T-helper 17 cell (primary cell): Measurements from ENCODE around the gene B3GNT2. TPM values are rescaled to one million over a fixed set of nuclear protein-coding genes. Genes with fewer than 3 reads are reported as not detected.

Experiments used
- ATAC-seq: fragments of 150-1000 bp; cut with Tn5 transposase; 2 replicates; pipeline ENCODE4 v1.10.0; 2021; ENCODE audit warnings: mild to moderate bottlenecking, moderate library complexity
- DNase-seq, 3 donors: peaks; one replicate each; pipeline versions ENCODE4 v3.0.0 to v3.0.0-alpha.2; 2020 to 2021
- H3K9me3 ChIP-seq: one replicate; pipeline ENCODE4 v1.7.0; 2013; ENCODE audit warnings: low read length, mild to moderate bottlenecking; ENCODE audit not compliant: control insufficient read depth, poor library complexity, severe bottlenecking
- H3K27ac Mint-ChIP-seq: one replicate; pipeline ENCODE4 v1.8.0; 2022; ENCODE audit warnings: mild to moderate bottlenecking, moderate library complexity, mixed read lengths
- H3K27me3 Mint-ChIP-seq: one replicate; pipeline ENCODE4 v1.8.0; 2022; ENCODE audit warnings: mixed read lengths
- H3K36me3 Mint-ChIP-seq: one replicate; pipeline ENCODE4 v1.8.0; 2022; ENCODE audit warnings: low read depth, mixed read lengths
- H3K4me1 Mint-ChIP-seq: one replicate; pipeline ENCODE4 v1.8.0; 2022; ENCODE audit warnings: mild to moderate bottlenecking, mixed read lengths
- H3K4me3 Mint-ChIP-seq: one replicate; pipeline ENCODE4 v1.8.0; 2022; ENCODE audit warnings: mild to moderate bottlenecking, moderate library complexity, mixed read lengths
- total RNA-seq, 4 donors: library from RNA in 2 of 4; stranded (reverse) in 2 of 4; gene quantifications; one replicate each; pipeline ENCODE4 v1.2.3 and lab custom pipeline; 2022 to 2026

Gene B3GNT2
- total RNA-seq, 2 donors from 2014 or later, result 39.1 to 43.9 TPM

DNA sequence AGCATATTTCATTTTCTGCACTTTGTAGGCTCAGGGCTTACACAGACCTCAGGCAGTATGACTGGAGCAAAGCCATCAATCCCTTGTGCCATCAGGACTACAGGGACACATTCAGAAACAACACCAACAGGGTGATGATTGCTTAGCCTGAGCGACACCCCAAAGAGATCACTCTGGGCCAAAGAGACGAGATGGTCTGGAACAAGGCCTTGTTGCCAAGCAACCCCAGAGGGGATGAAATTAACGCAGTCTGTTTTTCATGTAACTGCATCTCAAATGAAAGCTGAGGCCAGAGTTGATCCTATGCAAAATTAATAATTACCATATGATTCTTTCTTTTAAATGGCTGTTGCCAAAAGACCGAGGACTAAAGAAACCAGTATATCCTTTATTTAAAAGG lies 20.2 kb upstream of the B3GNT2 start:
- DNase-seq, result no peak
- peaks cover 2% of the 10 kb centered on the region for H3K4me1 Mint-ChIP-seq
- ATAC-seq, result no peak
- H3K27ac Mint-ChIP-seq, result no peak overlapping the region
- H3K9me3 ChIP-seq, result no peaks in the 10 kb centered on the region
- H3K4me3 Mint-ChIP-seq, result no peak overlapping the region
- no peaks in the 10 kb centered on the region for H3K27me3 Mint-ChIP-seq
- H3K36me3 Mint-ChIP-seq, result no peaks in the 10 kb centered on the region

DNA sequence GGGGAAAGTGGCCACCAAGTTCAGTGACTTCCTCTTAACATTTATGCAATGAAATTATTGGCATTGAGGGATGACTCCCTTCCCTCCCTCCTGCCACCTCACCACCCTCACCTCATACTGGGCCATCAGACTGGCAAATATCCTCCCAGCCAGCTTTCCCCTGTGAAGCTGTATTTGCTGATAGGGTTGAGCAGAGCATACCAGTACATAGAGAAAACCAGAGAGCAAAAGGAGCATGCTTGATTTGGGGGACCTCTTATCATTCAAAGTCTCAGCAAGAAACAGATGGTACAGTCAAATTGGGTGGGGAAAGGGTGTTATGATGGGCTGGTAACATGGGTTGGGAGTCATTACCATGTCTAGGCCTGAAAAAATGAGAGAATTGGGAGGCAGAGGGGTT lies 19.1 kb upstream of the B3GNT2 start:
- DNase-seq (no peak), ATAC-seq (no peak)
- H3K27me3 Mint-ChIP-seq, result no peaks in the 10 kb centered on the region
- H3K27ac Mint-ChIP-seq, result no peak overlapping the region
- no peak overlapping the region for H3K4me3 Mint-ChIP-seq
- no peaks in the 10 kb centered on the region for H3K9me3 ChIP-seq
- H3K36me3 Mint-ChIP-seq, result no peaks in the 10 kb centered on the region
- H3K4me1 Mint-ChIP-seq, result no peaks in the 10 kb centered on the region

DNA sequence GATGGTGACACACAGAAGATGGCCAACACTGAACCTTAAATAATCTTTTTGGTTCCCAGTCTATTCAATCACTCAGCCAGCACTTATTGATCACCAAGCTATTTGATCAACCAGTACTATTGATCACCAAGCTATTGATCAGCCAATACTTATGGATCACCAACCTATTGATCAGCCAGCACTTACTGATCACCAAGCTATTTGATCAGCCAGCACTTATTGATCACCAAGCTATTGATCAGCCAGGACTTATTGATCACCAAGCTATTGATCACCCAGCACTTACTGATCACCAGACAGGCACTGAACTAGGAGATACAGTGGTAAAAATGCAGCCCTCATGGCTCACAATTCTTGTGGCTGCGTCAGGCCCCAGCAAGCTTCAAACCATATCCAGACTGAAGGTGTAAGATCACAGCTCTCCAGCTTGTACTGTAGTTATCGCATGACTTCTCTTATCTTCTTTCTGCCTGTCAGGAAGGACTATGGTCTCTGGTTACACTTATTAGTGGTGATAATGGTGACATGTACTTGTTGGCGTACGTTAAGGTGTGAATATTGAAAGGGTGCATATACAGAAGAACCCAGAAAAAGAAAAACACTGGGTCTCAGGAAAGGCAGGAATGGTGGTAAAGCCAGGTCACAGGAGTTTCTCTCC lies 18.4 kb upstream of the B3GNT2 start:
- H3K9me3 ChIP-seq, result no peaks in the 10 kb centered on the region
- Mint-ChIP-seq H3K27ac (no peak overlapping the region), H3K27me3 (no peaks in the 10 kb centered on the region), H3K4me3 (no peak overlapping the region), H3K4me1 (no peaks in the 10 kb centered on the region), H3K36me3 (no peaks in the 10 kb centered on the region)
- no peak for DNase-seq
- ATAC-seq, result no peak

DNA sequence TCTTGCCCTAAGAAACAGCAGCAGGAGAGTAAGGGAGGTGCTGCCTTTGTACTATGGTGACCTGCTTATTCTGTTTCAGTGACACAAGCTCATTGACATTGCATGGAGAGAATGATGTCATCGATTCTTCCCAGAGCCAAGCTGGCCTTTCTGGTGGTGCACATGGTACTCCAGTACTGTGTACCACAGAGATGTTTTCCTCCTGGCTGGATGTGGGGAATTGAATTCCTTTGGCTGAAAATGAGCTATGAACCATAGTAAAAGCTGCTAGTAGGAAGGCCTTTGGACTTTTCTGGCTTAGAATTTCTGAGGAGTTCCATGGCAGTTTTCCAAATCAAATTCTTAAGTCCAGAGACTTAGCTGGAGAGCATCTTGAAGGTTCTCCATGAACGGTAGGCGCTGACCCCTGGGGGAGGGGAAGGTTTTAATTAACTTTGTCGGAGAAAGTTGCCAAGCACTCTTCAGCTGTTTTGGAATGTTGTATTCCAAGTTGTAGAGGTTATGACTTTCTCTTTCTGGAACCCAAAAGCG lies 17.1 kb upstream of the B3GNT2 start:
- H3K4me3 Mint-ChIP-seq, result no peak overlapping the region
- H3K9me3 ChIP-seq, result no peaks in the 10 kb centered on the region
- DNase-seq (no peak), ATAC-seq (no peak)
- H3K27me3 Mint-ChIP-seq, result no peaks in the 10 kb centered on the region
- no peaks in the 10 kb centered on the region for H3K36me3 Mint-ChIP-seq
- H3K27ac Mint-ChIP-seq, result no peak overlapping the region
- H3K4me1 Mint-ChIP-seq, result no peaks in the 10 kb centered on the region

DNA sequence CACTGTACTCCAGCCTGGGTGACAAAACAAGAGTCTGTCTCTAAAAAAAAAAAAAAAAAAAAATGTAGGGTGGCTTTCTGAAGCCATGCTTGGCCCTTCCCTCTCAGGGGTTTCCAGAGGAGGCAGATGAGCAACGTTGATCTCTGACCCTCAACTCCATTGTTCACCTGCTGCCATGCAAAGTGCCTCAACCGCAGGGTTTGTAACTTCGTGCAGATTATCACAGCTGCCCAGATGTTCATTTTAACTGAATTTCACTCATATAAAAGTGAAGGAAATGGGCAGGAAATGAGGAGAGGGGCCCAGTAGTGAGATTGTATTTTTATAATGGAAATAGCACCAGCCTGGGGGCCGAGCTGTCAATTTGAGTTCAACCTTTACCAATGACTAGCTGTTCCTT lies 14.9 kb upstream of the B3GNT2 start:
- Mint-ChIP-seq H3K4me3 (no peak overlapping the region), H3K36me3 (no peaks in the 10 kb centered on the region), H3K27me3 (no peaks in the 10 kb centered on the region), H3K4me1 (no peaks in the 10 kb centered on the region), H3K27ac (no peak overlapping the region)
- no peak for ATAC-seq
- no peak for DNase-seq
- H3K9me3 ChIP-seq, result no peaks in the 10 kb centered on the region

DNA sequence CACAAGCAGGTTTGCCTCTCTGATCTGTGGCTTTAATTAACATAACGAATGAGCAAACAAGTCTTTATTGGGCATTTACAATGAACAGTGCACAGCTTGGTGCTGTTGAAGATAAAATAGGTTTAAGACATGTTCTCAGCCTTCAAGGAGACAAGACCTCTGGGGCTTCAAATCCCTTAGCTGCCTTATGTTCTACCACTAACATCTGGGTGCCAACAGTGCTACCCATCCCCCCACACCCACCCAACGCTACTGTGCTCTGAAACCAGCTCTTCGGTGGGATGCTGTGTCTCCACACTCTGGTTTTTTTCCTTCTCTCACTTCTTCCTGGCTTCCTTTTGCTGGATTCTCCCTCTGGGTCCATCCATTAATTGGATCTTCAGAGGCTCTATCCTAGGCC lies 14.1 kb upstream of the B3GNT2 start:
- H3K27ac Mint-ChIP-seq, result no peak overlapping the region

DNA sequence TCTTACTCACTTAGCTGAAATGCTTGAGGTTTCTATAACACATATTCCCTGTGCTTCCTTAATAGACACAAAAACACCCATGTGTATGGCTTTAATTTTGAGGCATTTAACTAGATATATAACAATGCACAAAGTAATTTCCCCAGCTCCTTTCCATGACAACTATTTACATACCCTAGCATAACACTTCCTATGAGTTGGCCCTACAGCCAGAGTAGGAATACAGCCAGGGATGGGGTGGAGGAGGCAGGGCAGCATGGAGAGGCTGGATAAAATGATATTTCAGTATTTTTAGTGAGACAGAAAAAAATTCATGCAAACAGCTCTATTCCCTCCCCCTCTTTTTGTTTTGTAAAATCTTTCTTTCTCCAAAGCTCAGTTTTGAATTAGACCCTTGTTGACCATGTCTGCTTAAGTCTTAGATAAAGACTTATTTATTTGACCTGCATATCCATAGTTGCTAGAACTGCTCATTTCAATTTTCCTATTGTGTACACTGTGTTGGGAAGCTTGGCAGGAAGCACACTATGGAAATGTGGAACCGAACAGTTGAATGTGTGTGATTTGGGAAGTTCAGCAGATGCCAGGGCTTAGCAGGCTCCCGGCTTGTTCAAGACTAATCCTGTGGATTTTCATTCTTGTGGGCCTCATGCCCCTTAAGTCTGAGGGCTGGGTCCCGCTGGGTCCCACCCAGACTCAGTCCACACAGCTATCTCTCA lies 11.2 kb upstream of the B3GNT2 start:
- ATAC-seq, result no peak
- DNase-seq, result no peak
- H3K27ac Mint-ChIP-seq, result no peak overlapping the region
- H3K9me3 ChIP-seq, result no peaks in the 10 kb centered on the region
- H3K36me3 Mint-ChIP-seq, result no peaks in the 10 kb centered on the region
- H3K4me1 Mint-ChIP-seq, result no peaks in the 10 kb centered on the region
- no peak overlapping the region for H3K4me3 Mint-ChIP-seq
- H3K27me3 Mint-ChIP-seq, result no peaks in the 10 kb centered on the region

More for the DNA sequence above, 14.1 kb upstream of the B3GNT2 start:
- no peak for ATAC-seq
- Mint-ChIP-seq H3K27me3 (no peaks in the 10 kb centered on the region), H3K4me1 (no peaks in the 10 kb centered on the region), H3K4me3 (no peak overlapping the region), H3K36me3 (no peaks in the 10 kb centered on the region)
- no peak for DNase-seq
- no peaks in the 10 kb centered on the region for H3K9me3 ChIP-seq

DNA sequence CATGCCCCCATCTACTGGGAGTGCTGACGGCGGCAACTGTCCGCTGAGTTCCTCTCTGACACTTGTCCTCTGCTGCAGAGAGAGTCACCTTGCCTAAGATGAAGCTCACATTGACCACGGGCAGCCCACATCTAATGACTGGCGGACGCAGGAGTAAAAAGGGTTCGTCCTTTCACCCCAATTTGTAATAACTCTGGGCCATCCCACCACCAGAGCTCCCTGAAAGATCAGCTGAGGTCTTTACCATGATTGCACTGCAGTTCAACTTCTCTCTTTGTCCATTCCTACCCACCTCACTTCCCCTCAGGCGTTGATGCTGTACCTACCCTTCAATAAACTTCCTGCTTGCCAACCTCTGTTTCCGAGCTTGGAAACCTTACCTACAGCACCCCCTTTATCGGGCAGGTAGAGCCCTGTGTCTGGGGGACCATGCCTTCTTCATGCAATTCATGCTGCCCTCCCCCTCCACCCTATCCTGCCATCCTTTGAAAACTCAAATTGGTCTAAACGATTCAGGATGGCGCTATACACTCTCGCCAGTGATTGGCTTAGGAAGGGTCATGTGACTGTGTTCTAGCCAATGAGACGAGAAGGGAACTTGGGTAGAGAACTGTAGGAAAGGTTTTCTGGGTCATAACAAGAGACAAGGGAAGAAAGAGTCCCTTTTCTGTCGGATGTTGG lies 10.3 kb upstream of the B3GNT2 start:
- Mint-ChIP-seq H3K27me3 (no peaks in the 10 kb centered on the region), H3K36me3 (no peaks in the 10 kb centered on the region), H3K4me3 (no peak overlapping the region), H3K4me1 (peaks cover 2% of the 10 kb centered on the region), H3K27ac (no peak overlapping the region)
- H3K9me3 ChIP-seq, result no peaks in the 10 kb centered on the region
- no peak for ATAC-seq
- no peak for DNase-seq

DNA sequence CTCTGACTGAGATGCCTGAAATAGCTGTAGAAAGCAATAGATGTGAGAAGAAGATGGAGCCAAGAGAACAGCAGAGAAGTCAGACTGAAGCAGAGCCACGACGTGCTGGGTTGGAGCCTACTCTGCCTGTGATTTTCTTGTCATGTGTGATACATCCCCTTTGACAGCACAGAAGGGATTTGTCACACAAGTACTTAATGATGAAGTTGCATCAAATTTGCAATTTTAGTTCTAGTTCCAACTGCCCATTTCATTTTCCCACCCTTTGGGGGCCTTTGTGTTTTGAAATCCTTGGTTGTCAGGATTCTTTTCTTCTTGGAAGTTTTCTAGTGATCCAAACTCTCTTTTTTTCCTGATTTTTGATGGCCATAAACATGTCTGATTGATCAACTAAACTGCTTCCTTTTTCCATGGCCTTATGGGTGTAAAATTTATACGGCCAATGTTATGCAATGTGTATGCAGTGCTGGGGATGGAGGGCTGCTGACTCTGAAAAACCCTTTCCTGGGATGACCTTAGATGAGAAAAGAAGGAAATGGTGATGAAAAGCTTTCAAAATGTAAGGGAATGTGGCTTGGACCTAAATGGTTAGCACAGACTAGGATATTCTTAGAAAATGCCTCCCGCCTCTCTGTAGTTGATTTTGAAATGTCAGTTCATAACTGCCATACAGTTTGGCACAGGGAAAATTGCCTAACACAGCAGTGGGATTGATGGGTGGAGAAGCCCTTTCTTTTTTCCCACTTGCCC lies 9.6 kb upstream of the B3GNT2 start:
- Mint-ChIP-seq H3K36me3 (no peaks in the 10 kb centered on the region), H3K27me3 (no peaks in the 10 kb centered on the region), H3K27ac (no peak overlapping the region), H3K4me3 (no peak overlapping the region), H3K4me1 (peaks cover 2% of the 10 kb centered on the region)
- ATAC-seq (no peak), DNase-seq (no peak)
- no peaks in the 10 kb centered on the region for H3K9me3 ChIP-seq

DNA sequence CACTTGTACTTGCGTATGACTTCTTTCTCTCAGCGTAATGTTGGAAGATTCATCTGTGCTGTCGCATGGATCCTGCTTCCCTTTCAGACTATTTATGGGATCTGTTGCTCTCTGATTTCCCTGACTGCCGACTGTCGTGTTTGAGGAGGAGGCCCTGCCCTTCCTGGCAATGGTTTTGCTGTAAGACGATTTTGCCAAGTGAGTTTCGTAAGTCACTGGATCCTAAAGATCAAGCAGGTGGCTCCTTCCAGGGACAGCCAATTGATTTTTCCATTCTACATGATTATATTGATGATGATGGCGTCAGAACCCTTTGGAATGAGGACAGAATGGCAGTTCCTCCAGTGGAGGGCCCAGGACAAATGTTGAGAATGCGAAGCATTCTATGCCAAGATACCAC lies 8.7 kb upstream of the B3GNT2 start:
- Mint-ChIP-seq H3K4me3 (no peak overlapping the region), H3K4me1 (peaks cover 3% of the 10 kb centered on the region), H3K27me3 (no peaks in the 10 kb centered on the region), H3K36me3 (no peaks in the 10 kb centered on the region), H3K27ac (no peak overlapping the region)
- ATAC-seq (no peak), DNase-seq (no peak)
- no peaks in the 10 kb centered on the region for H3K9me3 ChIP-seq

DNA sequence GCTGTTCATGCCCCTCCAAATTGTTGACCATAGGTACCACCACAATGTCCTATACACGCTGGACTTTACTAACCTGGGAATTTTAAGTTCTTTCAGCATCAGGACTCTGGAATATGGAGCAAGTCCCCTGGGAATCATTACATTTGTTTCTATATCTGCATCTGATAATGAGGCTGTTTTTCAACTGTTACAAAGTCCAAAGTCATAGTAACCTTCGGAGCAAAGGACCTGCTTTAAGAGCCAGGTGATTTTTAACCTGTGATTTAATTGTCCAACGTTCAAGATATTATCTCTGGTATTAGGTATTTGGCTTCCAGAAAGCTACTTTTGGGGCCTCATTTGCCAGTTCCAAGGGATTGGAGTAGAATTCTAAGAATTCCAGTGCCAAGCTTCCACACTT lies 7.5 kb upstream of the B3GNT2 start:
- Mint-ChIP-seq H3K36me3 (no peaks in the 10 kb centered on the region), H3K27me3 (no peaks in the 10 kb centered on the region), H3K27ac (no peak overlapping the region), H3K4me3 (no peak overlapping the region), H3K4me1 (peaks cover 5% of the 10 kb centered on the region)
- ATAC-seq (no peak), DNase-seq (no peak)
- H3K9me3 ChIP-seq, result no peaks in the 10 kb centered on the region

DNA sequence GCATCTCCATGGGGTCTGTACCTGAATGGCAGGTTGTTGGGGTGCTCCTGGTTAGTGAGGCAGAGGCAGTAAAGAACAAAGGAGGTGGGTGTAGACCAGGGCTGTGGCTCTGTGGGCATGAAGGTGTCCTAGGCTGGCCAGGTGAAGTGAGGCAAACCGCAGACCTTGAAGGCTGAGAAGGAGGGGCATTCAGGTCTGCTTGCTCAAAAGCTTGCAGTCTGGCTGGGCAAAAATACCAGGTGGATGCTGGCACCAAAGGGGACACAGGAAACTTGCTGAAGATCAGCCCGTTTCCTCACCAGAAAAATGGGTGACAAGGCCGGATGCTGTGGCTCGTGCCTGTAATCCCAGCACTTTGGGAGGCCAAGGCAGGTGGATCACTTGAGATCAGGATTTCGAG lies 6.7 kb upstream of the B3GNT2 start:
- peaks cover 5% of the 10 kb centered on the region for H3K4me1 Mint-ChIP-seq
- ATAC-seq, result no peak
- no peaks in the 10 kb centered on the region for H3K36me3 Mint-ChIP-seq
- H3K4me3 Mint-ChIP-seq, result no peak overlapping the region
- no peaks in the 10 kb centered on the region for H3K27me3 Mint-ChIP-seq
- no peak for DNase-seq
- no peaks in the 10 kb centered on the region for H3K9me3 ChIP-seq
- no peak overlapping the region for H3K27ac Mint-ChIP-seq

DNA sequence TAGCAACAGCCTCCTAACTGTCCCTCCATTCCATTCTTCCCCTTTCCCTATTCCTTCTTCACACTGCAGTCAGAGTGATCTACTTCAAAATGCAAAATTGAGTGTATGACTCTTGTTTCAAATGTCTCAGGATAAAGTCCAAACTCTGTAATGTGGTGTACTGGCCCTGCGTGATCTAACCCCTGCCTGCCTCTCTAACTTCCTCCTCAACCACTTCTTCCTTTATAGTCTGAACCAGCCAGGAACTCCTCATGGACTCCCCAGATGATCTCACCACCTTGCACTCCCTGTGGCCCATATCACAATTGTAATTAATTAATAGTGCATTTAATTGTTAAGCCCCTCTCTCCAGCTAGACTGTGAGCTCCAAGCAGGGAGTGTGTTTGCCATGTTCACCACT lies 3.1 kb upstream of the B3GNT2 start:
- H3K4me3 Mint-ChIP-seq, result no peak overlapping the region
- no peak overlapping the region for H3K27ac Mint-ChIP-seq
- H3K4me1 Mint-ChIP-seq, result peaks cover 11% of the 10 kb centered on the region
- DNase-seq, result no peak
- no peaks in the 10 kb centered on the region for H3K9me3 ChIP-seq
- no peaks in the 10 kb centered on the region for H3K36me3 Mint-ChIP-seq
- no peak for ATAC-seq
- H3K27me3 Mint-ChIP-seq, result no peaks in the 10 kb centered on the region
